Fibroblast of skin of back (primary cell): Measurements from ENCODE around the gene NR4A2.
"Not testable (repeated sequence)": the region's sequence is repeated elsewhere in the genome, so short reads cannot be mapped to it uniquely, and the experiment has no call there.

ENCODE experiments used
- DNase-seq: peaks from one replicate; pipeline ENCODE4 v3.0.0-alpha.2; 2013

The NR4A2 gene

GRCh38 chr2:156320486-156321098 lies 11.9 kb downstream of the NR4A2 start:
- DNase-seq, result peak; percentile 47

GRCh38 chr2:156319811-156320485 lies 12.6 kb downstream of the NR4A2 start:
- DNase-seq, result peak; percentile 30

GRCh38 chr2:156317631-156318030 lies 14.9 kb downstream of the NR4A2 start:
- no peak for DNase-seq

DNA sequence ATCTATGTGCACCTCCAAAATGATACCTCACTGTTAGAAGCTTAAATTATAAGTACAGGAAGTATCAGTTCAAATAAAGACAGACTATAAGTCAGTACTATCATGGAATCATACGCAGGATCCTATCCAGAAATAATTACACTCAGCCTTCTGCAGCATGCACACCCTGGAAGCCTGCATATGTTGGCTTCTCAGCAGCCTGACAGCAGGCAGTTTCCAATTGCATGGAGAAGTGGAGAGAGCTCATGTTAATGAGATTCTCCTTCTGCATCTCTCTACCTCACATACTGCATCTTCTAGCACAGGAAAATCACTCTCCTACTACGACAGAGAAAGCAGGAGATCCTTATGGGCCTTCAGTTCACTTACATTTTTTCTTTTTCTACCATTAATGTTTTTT lies 20.5 kb downstream of the NR4A2 start:
- DNase-seq, result no peak

DNA sequence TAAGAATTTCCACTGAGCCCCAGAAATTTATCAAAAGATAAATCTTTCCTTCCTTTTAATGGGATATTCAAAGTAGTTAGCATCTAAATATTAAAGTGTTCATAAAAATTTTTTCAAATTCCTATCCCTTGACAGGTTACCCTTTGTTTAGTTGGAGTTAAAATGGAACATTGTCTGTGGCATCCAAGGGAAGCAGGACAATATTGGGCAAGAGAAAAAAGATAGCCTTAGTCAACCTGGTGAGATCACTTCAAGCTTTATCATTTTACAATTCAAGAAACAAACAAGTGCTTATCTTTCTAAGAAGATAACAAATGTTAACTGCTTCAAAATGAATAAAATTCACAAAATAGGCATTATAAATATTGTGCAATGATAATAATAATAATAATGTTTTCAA lies 21.7 kb downstream of the NR4A2 start:
- no peak for DNase-seq

- no peak for DNase-seq
Measured at GRCh38 chr2:156309917-156310316, 22.6 kb downstream of the NR4A2 start.

- DNase-seq, result no peak
Measured at GRCh38 chr2:156309167-156309566, 23.4 kb downstream of the NR4A2 start.

- no peak for DNase-seq
Measured at GRCh38 chr2:156306821-156307220, 25.7 kb downstream of the NR4A2 start.

- no peak for DNase-seq
Measured at GRCh38 chr2:156305121-156305520, 27.4 kb downstream of the NR4A2 start.

- no peak for DNase-seq
Measured at GRCh38 chr2:156300337-156300736, 32.2 kb downstream of the NR4A2 start.

DNA sequence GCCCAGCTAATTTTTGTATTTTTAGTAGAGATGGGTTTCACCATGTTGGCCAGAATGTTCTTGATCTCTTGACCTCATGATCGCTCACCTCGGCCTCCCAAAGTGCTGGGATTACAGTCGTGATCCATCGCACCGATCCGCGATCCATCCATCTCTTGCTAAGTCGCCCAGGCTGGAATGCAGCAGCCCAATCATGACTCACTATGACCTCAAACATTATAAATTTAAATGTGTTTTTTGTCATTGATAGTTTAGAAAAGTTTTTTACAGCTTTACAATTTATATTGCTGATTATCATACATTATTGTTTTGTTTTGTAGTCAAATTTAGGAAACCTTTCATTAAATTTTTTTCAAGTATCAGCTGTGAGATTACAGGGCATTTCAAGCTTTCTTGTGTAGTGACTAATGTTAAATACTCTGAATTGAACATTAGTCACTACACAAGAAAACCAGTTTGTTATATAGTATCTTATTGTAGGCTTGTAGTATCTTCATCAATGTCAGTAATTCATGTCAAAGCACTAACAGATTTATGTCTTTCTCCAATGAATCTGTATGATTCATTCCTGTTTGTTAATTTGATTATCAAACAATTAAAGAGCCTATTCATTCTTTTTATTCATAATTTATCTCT lies 37.5 kb downstream of the NR4A2 start:
- peak; percentile 1 for DNase-seq

DNA sequence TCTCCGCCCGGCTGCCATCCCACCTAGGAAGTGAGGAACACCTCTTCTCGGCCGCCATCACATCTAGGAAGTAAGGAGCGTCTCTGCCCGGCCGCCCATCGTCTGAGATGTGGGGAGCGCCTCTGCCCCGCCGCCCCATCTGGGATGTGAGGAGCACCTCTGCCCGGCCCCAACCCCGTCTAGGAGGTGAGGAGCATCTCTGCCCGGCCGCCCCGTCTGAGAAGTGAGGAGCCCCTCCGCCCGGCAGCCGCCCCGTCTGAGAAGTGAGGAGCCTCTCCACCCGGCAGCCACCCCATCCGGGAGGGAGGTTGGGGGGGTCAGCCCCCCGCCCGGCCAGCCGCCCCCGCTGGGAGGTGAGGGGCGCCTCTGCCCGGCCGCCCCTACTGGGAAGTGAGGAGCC lies 39.1 kb downstream of the NR4A2 start:
- DNase-seq, result not testable (repeated sequence)

DNA sequence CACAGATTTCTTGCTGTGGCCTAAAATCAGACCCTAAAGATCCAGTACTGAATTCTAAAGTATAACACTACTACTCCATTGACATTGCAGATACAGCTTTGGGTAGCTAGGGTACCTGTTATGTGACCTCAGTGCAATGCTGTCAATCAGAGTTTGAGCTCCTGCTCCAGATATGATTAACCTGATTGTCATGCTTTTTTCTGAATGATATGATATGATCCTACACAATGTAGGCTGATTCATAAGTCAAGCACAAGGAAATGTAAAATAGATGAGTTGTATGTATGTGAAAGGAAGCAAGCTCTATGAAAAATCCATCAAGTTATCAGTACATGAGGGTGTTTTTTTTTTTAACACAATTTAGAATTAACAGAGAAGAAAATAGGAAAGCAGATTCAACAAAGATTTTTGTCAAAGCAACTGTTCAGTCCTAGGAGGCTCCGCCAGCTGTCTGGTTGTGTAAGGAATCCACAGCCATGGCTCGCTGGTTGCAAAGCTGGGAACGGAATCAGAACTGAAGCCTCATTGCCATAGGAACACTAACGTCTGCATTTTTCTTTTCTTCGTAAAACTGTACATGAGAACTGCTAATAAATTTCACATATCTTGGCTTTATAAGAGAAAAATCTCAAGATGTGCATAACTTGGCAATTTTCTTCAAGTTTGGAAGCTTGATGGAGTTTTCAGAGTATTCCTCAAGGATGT lies 52.9 kb downstream of the NR4A2 start:
- no peak for DNase-seq
